A673 (cell line): ENCODE measurements around the gene ZBTB2. TPM values are rescaled to one million over a fixed set of nuclear protein-coding genes. Genes with fewer than 3 reads are reported as not detected.
"Not testable (repeated sequence)": the region's sequence is repeated elsewhere in the genome, so short reads cannot be mapped to it uniquely, and the experiment has no call there.

Experiments
- BruUV-seq: library from RNA; stranded (reverse); fragments of 400-500 nt; replicated peaks from 2 replicates; lab custom pipeline; 2021; lab: Mats Ljungman, UMichigan
- CTCF ChIA-PET: fragments of 300-600 bp; sonication (Branson Sonifier 250); formaldehyde crosslinking; loops from one replicate; lab custom pipeline; 2022; ENCODE audit warnings: antibody characterized with exemption; lab: Charles Lee
- POLR2A ChIA-PET: fragments of 300-600 bp; sonication (Branson Sonifier 250); formaldehyde crosslinking; loops from one replicate; lab custom pipeline; 2022; ENCODE audit warnings: antibody characterized with exemption; ENCODE audit not compliant: low non-redundant PET; lab: Charles Lee
- DNase-seq: peaks from one replicate; pipeline ENCODE4 v3.0.0-alpha.2; 2015; ENCODE audit warnings: low spot score
- H3K27ac ChIP-seq: fragments of 200-600 bp; sonication (generic); 2 replicates; pipeline ENCODE4 v1.5.1; 2016; ENCODE audit warnings: mixed run types, low read depth, mild to moderate bottlenecking, mixed read lengths, antibody characterized with exemption, low read length; ENCODE audit not compliant: poor library complexity, severe bottlenecking
- H3K27me3 ChIP-seq: fragments of 200-600 bp; sonication (generic); replicated peaks from 2 replicates; pipeline ENCODE4 v1.6.1; 2017; ENCODE audit warnings: mixed run types, low read depth, mild to moderate bottlenecking, mixed read lengths, antibody characterized with exemption, low read length; ENCODE audit not compliant: insufficient read depth, poor library complexity
- H3K36me3 ChIP-seq: fragments of 200-600 bp; sonication (generic); 2 replicates; pipeline ENCODE4 v1.6.1; 2016; ENCODE audit warnings: mixed run types, mild to moderate bottlenecking, mixed read lengths, antibody characterized with exemption, low read length; ENCODE audit not compliant: insufficient read depth, poor library complexity, severe bottlenecking
- H3K4me1 ChIP-seq: fragments of 200-600 bp; sonication (generic); 2 replicates; pipeline ENCODE4 v1.6.1; 2017; ENCODE audit warnings: mixed run types, mild to moderate bottlenecking, mixed read lengths, antibody characterized with exemption, low read length; ENCODE audit not compliant: insufficient read depth, poor library complexity, severe bottlenecking
- H3K4me3 ChIP-seq: fragments of 200-600 bp; sonication (generic); 2 replicates; pipeline ENCODE4 v1.5.1; 2016; ENCODE audit warnings: low read depth, mixed run types, mild to moderate bottlenecking, mixed read lengths, low read length; ENCODE audit not compliant: poor library complexity, severe bottlenecking
- H3K9me3 ChIP-seq: fragments of 200-600 bp; sonication (generic); 2 replicates; pipeline ENCODE4 v1.6.1; 2016; ENCODE audit warnings: mixed run types, low read depth, mild to moderate bottlenecking, mixed read lengths, antibody characterized with exemption, low read length; ENCODE audit not compliant: poor library complexity, severe bottlenecking
- CTCF ChIP-seq: fragments of 300-800, 200-600 bp; sonication (generic); conservative IDR thresholded peaks from 2 replicates; pipeline ENCODE4 v1.5.1; 2017; ENCODE audit warnings: low read depth, mild to moderate bottlenecking, antibody characterized with exemption, low read length, moderate library complexity, mixed read lengths
- EZH2 ChIP-seq: fragments of 200-600 bp; sonication (generic); IDR thresholded peaks from 2 replicates; pipeline ENCODE4 v1.6.1; 2017; ENCODE audit warnings: borderline replicate concordance, low read depth, mild to moderate bottlenecking, mixed read lengths, antibody characterized with exemption, low read length; ENCODE audit not compliant: poor library complexity, severe bottlenecking
- intact Hi-C: fragments of 100-400 bp; cut with micrococcal nuclease; formaldehyde crosslinking; loops from one replicate; pipeline ENCODE4 v1.10.0; 2022; ENCODE audit not compliant: unreplicated experiment
- total RNA-seq: library from RNA; stranded (reverse); gene quantifications from 2 replicates; pipeline ENCODE4 v1.2.3, GENCODE V29; 2021

Gene ZBTB2
- total RNA-seq, 1 experiment from 2014 or later = 24.0 TPM

GRCh38 chr6:151317103-151317994 lies 74.0 kb downstream of the ZBTB2 start:
- CTCF ChIA-PET = interaction anchor here (0.5 to 0.8 kb wide), 2 partner anchors 15 to 303 kb away, joined by 5 read pairs; no protein-coding TSS in a partner anchor
- Histone ChIP-seq H3K9me3 (no peaks in the 10 kb centered on the region), H3K27me3 (no peaks in the 10 kb centered on the region), H3K27ac (no peak overlapping the region), H3K4me3 (no peak overlapping the region), H3K4me1 (no peaks in the 10 kb centered on the region), H3K36me3 (no peaks in the 10 kb centered on the region)
- intact Hi-C loops = no loop called here
- POLR2A ChIA-PET = no interaction called here
- no TSS peak for BruUV-seq
- DNase-seq = no peak
- TF ChIP-seq CTCF = no peak
- no peak for TF ChIP-seq EZH2

GRCh38 chr6:151315661-151316060 lies 75.7 kb downstream of the ZBTB2 start:
- H3K4me1 ChIP-seq, intact Hi-C loops, H3K27ac ChIP-seq, CTCF ChIA-PET, DNase-seq, H3K27me3 ChIP-seq, H3K36me3 ChIP-seq, H3K4me3 ChIP-seq, H3K9me3 ChIP-seq, POLR2A ChIA-PET, BruUV-seq: not testable (repeated sequence)

Other genes with a start within 250 kb of the ZBTB2 start
- 37.3 and 40.0 TPM in 2 replicates for gene AKAP12, start 151.6 kb downstream of the ZBTB2 start, total RNA-seq
- gene RMND1, start 60.6 kb upstream of the ZBTB2 start, total RNA-seq = 25.6 and 26.8 TPM in 2 replicates
- 0.17 and 0.55 TPM in 2 replicates for gene CCDC170, start 102.5 kb upstream of the ZBTB2 start, total RNA-seq